Nephron progenitor cell (in vitro differentiated cells): Measurements from ENCODE around the gene CHAMP1.

Source experiments
- DNase-seq: peaks from one replicate; pipeline ENCODE4 v3.0.0; 2021
- H3K27ac Mint-ChIP-seq: 2 replicates; pipeline ENCODE4 v1.8.0; 2021; ENCODE audit warnings: mild to moderate bottlenecking, moderate library complexity, mixed read lengths
- H3K27me3 Mint-ChIP-seq: 2 replicates; pipeline ENCODE4 v1.8.0; 2021; ENCODE audit warnings: mild to moderate bottlenecking, low read depth, mixed read lengths; ENCODE audit not compliant: poor library complexity
- H3K36me3 Mint-ChIP-seq: 2 replicates; pipeline ENCODE4 v1.8.0; 2021; ENCODE audit warnings: low read depth, mixed read lengths
- H3K4me1 Mint-ChIP-seq: 2 replicates; pipeline ENCODE4 v1.8.0; 2021; ENCODE audit warnings: mixed read lengths
- H3K4me3 Mint-ChIP-seq: 2 replicates; pipeline ENCODE4 v1.8.0; 2021; ENCODE audit warnings: mild to moderate bottlenecking, moderate library complexity, mixed read lengths
- H3K9me3 Mint-ChIP-seq: 2 replicates; pipeline ENCODE4 v1.8.0; 2021; ENCODE audit warnings: mild to moderate bottlenecking, moderate library complexity, mixed read lengths
- CTCF ChIP-seq: fragments of 200-600 bp; sonication (generic); IDR thresholded peaks from 2 replicates; pipeline ENCODE4 v1.5.0; 2021; ENCODE audit warnings: antibody characterized with exemption

The CHAMP1 gene

GRCh38 chr13:114303700-114304327 lies 10.5 kb upstream of the CHAMP1 start:
- Mint-ChIP-seq H3K4me1 (no peaks in the 10 kb centered on the region), H3K27me3 (peaks cover 6% of the 10 kb centered on the region), H3K36me3 (peaks cover 53% of the 10 kb centered on the region), H3K9me3 (no peaks in the 10 kb centered on the region), H3K27ac (peak overlapping the region; percentile 29), H3K4me3 (no peak overlapping the region)
- no peak for DNase-seq
- no peak for TF ChIP-seq CTCF

DNA sequence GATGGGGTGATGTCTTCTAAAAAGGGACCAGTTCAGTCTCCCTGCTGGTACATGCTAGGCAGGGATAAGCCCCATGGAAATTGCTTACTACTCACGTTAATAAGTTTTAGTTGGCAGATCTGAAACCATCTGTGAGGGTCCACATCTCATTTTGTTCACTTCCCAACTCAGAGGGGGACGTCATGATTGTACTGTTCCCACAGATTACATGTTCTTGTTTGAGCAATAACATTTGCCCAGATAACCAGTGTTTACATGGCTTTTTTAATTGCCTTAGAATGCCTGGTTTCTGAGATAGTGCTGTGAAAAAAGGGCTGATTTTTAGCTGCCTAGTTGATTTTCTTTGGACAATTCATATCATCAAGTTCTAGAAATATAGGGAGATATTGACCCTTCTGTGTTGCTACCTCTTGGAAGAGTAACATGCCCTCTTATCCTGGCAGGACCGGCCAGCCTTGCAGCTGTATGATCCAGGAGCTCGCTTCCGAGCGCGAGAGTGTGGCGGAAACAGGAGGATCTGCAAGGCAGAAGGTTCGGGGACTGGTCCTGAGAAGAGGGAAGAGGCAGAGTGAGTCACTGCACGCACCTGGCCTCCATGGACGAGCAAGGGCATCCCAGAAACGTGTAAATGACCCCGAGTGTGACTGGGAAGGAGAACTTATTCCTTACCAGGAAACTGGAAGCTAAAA lies 9.8 kb upstream of the CHAMP1 start:
- peaks cover 46% of the 10 kb centered on the region for H3K36me3 Mint-ChIP-seq
- H3K9me3 Mint-ChIP-seq, result no peaks in the 10 kb centered on the region
- peak overlapping the region; percentile 29 for H3K27ac Mint-ChIP-seq
- peaks cover 6% of the 10 kb centered on the region for H3K27me3 Mint-ChIP-seq
- no peaks in the 10 kb centered on the region for H3K4me1 Mint-ChIP-seq
- DNase-seq, result no peak
- TF ChIP-seq CTCF, result no peak
- no peak overlapping the region for H3K4me3 Mint-ChIP-seq

DNA sequence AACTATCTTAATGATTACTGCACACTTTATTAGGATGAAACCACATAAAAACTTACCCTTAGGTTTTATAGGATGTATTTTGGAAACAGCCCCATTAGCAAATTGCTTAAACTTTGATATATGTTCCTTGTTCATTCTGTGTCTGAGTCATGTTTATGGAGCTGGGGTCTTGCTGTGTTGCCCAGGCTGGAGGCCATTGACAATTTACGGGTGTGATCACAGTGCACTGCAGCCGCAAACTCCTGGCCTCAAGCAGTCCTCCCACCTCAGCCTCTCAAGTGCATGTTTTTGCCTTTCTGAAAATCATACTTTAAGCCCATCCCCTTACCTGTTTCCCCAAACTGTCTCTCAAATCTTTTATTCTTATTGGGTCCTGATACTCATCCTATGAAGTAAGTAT lies 5.2 kb upstream of the CHAMP1 start:
- Mint-ChIP-seq H3K4me1 (peaks cover 25% of the 10 kb centered on the region), H3K4me3 (no peak overlapping the region), H3K27ac (no peak overlapping the region), H3K36me3 (peaks cover 25% of the 10 kb centered on the region), H3K27me3 (peaks cover 3% of the 10 kb centered on the region), H3K9me3 (no peaks in the 10 kb centered on the region)
- no peak for DNase-seq
- TF ChIP-seq CTCF, result no peak

GRCh38 chr13:114309806-114310410 lies 4.4 kb upstream of the CHAMP1 start:
- no peak for DNase-seq
- Mint-ChIP-seq H3K27ac (peak overlapping the region; percentile 42), H3K36me3 (peaks cover 20% of the 10 kb centered on the region)

DNA sequence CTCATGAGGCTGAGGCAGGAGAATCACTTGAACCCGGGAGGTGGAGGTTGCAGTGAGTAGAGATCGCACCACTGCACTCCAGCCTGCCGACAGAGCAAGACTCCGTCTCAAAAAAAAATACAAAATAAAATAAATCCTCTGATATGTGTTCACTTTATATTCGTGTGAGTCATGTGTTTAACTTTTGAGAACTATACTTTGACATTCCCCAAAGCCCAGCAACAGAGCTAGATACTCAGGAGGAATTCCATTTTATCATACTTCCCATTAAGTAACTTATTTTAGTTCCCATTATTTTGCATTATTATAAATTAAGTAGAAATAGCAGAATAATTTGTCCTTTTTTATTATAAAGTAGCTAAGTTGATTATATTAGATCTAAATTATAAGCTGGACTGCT lies 3.3 kb upstream of the CHAMP1 start:
- Mint-ChIP-seq H3K27me3 (no peaks in the 10 kb centered on the region), H3K9me3 (no peaks in the 10 kb centered on the region), H3K36me3 (peaks cover 22% of the 10 kb centered on the region), H3K27ac (peak overlapping the region; percentile 29), H3K4me3 (no peak overlapping the region), H3K4me1 (peaks cover 36% of the 10 kb centered on the region)
- no peak for TF ChIP-seq CTCF
- no peak for DNase-seq

More at GRCh38 chr13:114309806-114310410, 4.4 kb upstream of the CHAMP1 start:
- H3K4me1 Mint-ChIP-seq, result peaks cover 28% of the 10 kb centered on the region
- H3K27me3 Mint-ChIP-seq, result no peaks in the 10 kb centered on the region
- no peak overlapping the region for H3K4me3 Mint-ChIP-seq
- no peak for TF ChIP-seq CTCF
- H3K9me3 Mint-ChIP-seq, result no peaks in the 10 kb centered on the region
